Hematopoietic multipotent progenitor cell treated with erythropoietin and hydrocortisone succinate and interleukin-3 and kit ligand, for 4 days (in vitro differentiated cells): Measurements from ENCODE around the gene CTNNBIP1.

Experiments used
- DNase-seq: peaks from one replicate; pipeline ENCODE4 v3.0.0-alpha.2; 2015

The CTNNBIP1 gene

DNA sequence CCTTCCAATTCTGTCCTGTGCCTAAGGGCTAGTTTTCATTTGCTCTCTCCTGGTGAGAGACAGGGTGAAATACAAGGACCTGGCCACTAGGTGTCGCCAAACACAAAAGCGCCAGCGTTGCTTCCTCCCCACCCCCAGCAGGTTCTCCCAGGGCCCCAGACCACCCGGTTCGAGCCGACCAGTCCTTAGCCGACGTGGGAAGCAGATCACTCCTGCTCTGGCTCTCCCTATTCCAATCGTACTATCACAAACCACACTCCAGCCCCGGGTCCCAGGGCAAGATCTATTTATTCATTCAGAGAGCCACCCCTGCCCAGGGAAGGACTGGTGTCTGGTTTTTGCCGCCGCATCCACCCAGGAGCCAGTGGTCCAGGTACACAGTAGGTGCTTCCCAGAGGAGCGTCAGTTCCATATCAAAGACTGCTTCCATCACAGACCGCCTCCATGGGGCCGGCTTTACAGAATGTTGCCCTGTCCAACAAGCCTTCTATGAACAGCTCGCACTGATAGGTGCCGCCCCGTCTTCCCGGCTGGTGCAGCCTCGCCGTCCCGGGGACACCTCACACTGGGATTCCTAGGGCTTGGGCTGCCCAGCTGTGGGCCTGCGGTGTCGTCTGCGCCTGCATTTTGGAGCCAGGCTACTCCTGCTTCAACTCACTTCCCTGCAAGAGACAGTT lies 35.0 kb downstream of the CTNNBIP1 start:
- peak; percentile 87 for DNase-seq

DNA sequence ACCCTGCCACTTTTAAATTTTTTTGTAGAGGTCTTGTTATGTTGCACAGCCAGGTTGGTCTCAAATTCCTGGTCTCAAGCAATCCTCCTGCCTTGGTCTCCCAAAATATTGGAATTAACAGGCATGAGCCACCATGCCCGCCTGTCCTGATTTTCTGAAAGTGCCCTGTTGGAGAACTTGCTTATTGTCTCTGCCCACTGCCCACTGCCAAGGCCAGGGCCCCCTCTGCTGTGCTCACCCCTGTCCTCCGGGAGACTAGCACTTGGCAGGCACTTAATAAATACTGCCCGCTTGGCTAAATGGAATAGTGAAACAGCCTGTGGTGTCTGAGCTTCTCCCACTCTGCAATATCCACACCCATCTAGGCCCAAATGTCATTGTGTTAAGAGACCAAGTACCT lies 35.7 kb downstream of the CTNNBIP1 start:
- DNase-seq, result no peak

DNA sequence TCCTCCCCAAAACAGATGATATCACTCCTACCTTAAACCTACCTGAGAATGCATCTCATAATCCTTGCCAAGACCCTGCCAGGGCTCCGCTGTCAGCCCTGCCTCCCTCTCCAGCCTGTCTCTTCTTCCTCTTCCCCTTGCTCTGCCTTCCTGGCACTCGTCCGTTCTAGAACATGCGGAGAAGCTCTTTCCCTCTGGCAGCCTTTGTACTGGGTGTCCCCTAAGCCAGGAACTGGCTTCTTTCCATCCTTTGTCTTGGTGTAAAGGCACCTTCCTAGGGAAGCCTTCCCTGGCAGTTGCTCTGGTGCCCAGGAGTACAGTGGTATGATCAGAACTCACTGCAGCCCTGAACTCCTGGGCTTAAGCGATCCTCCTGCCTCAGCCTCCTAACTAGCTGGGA lies 36.1 kb downstream of the CTNNBIP1 start:
- DNase-seq, result no peak

DNA sequence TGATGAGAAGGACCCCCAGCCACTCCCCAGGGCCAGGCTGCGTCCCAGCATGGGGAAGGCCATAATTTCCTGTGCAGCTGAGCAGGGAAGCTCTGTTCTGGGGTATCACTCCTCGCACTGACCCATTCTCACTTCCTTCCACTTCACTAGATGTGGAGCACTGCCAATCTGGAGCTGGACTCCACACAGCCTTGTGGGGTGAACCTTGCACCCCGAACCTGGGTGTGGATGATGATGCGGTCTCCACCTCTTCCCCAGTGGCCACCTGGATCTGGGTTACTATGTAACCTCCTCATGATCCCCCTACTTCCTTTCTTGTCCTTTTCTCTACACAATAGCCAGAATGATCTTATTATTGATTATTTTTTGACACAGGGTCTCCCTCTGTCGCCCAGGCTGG lies 36.7 kb downstream of the CTNNBIP1 start:
- no peak for DNase-seq

DNA sequence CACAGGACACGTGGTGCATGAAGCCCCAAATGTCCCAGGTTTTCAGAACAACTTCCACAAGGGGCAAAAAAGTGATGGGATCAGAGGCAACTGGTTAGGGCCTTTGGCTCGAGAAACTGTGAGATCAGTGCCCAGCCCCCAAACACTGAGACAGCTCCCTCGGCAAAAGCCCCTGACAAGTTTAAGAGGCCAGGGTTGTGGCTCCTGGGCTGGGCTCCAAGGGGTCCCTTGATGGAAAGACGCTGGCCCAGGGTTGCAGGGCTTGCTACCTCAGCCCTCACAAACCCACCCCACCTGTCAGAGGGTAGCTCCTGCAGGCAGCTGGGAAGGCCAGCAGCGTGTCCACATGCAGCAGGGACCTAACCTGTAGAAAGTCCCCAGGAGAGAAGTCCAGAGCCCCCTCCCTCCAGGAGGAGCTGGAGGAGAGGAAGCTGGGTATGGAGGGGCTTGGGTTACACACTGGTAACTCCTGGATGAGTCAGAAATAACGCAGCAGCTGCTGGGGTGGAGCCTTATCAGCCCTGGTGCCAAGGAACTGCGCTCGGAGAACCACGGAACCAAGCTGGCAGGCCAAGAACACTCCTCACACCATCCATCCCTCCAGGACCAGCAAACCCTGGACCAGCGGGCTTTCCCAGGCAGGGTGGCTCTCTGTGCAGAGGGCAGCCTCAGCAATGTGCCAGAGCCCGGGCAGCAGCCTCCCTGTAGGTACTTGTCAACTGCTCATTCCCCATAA lies 37.5 kb downstream of the CTNNBIP1 start:
- DNase-seq, result no peak

DNA sequence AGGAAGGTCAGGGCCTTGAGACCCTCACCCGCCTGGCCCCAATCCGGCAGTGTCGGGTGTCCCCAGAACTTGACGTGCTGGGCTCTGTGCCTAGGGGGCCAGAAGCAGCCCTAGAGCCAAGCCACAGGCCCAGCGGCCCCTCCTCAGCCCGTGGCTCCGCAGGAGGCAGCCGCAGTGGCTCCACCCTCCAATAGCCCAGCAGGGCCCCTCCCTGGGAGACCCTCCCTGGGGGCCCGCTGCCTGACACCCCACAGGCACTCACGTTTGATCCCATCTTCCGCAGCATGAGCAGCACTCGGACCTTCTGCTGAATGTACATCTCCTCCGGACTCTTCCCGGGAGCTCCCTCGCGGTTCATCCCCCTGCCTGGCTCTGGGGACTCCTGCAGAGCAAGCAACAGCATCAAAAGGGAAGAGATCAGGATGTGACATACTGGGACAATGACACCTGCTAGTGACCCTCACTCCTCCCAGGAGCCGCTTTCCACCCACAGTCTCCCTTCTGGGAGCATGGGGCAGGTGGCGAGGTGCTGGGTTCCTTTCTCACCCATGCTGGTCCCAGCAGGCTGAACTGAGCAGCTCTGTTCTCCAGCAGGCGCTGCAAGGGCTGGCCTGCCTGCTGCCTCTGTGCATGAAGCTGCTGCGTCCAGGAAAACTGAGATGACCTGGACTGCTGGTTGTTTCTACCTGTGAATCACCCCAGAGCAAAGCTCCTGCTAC lies 38.2 kb downstream of the CTNNBIP1 start:
- no peak for DNase-seq

DNA sequence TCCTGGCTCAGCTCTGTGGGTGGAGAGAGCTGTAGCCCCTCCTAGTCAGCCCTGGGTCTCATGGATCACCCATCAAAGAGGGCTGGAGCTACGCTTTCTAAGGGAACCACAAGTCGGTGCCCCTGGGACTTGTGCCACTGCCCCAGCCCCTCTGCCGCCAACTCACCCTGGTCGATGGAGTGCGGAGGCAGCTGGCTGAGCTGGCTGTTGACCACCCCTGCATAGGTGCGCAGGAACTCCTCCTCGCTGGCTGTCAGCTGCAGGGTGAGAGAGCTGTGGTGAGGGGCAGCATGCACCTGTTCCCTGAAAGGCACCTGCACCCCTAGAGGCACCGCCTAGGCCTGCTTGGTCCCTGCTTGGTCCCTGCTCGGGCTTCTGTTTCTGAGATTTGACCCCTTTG lies 39.0 kb downstream of the CTNNBIP1 start:
- no peak for DNase-seq

DNA sequence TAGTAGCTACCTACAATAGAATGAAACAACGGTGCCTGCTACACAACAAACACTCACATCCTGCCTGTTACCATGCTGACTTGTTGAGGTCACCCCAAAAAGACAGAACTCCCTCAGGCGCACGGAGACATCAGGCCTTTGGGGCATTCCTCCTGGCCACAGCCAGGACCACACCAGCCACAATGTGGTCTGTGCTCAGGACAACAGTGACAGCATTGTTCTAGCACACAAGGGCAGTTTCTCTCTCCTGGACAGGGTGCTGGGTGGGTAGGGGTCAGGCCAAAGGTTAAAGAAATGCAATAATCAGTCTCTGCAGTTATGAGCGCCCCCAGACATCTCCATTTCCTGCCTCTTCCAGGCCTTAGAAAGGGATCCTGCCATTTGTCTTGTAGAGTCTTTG lies 39.5 kb downstream of the CTNNBIP1 start:
- no peak for DNase-seq

DNA sequence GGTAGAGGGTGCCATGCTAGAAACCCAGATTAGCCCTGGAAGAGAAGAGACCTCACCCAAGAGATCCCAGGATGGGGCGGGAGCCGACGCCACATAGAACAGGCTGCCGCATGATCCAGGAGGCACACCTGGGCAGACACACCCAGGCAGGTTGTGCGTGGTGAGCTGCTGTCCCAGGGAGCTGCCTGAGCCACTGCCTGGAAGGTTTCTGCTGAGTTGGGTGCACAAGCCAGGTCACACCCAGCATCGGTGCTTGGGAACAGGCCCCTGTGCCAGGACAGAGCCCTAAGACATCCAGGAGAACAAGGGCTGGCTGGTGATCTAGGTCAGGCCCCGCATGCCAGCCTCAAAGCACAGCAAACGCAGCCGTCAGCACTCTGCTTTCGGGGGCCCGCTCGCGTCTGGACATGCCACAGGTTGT lies 40.2 kb downstream of the CTNNBIP1 start:
- DNase-seq, result no peak

DNA sequence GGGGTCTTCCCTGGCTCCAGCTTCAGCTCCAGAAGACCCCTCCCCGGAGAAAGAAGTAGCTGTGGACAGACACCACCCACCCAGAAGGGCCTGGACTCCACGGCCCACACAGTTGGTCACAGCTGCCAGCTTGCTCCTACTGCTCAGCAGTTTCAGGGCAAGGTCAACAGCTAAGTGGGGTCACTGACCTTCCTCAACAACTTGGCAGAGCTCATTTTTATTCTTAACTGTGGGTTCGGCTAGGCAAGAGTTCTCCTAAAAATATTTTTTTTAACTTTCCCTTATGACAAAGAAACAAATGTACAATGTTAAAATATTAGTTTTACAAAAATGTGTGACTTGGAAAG lies 41.9 kb downstream of the CTNNBIP1 start:
- DNase-seq, result no peak

DNA sequence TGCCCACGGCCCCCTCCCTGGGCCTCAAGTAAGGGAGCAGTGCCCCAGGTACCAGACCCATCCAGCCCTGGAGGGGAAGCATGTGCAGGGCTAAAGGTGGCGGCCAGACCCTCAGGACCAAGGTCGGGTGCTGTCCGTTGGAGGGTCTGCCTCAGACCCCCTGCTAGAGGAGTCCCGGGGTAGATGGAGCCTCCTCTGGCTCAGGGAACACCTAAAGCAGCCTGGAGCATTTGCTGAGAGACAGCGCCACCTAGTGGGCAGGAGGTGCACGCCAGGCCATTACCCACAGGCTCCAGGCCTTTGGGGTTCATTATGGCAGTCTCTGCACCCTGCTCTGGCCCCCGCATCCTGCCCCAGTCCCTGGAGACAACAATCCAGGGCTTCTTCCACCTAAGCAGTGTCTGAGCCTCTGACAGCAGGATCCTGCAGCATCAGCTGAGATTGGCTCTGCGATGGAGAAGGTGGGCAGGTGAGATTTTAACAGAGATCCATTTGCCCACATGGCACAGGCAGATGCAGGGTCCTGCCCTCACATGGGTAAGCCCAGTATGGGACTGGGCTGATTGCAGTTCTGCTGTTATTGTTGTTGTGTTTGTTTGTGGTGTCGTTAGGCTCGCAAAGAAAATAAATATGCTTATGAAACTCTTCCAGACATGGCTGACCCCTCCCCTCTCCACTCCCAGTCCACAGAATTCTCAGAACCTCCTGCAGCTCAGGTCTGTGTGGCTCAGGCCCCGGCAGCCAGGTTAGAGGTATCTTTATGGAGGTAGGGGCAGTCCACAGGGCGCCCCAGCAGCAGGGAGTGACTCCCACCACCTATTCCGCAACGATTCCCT lies 42.4 kb downstream of the CTNNBIP1 start:
- DNase-seq, result peak; percentile 89

DNA sequence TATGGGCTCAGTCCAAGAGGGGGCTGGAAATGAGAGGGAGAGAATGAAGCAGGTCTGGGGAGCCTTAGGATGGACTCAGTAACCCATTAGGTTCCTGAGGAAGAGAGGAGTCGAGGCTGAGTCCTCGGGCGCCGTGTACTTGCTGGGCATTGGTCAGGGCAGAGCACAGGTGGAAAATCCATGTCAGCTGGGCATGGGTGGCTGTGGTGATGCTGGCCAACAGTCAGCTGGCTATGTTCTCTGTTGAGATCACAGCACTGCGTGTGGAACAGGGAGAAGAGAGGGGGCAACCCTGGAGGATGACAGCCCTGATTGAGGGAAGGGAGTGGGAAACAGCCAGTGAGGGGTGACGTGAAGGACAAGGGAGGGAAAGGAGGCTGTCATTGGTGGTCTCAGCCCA lies 43.2 kb downstream of the CTNNBIP1 start:
- no peak for DNase-seq

DNA sequence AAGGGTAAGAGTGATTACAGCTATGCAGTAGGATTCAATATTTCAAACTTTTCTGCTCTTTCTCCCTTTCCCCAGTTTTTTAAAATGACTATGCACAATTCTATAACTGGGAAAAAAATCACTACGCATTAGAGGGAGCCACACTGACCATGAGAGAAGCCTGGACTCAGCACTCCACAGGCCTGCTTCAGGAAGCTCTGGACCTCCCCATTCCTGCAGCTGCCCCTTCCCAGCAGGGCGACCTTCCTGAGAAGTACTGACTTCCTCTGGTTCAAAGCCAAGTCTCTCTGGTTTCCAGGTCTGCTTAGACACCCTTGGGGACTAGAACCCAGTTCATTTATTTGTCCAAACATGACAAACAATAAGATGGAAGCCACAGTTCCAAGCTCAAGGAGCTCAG lies 44.3 kb downstream of the CTNNBIP1 start:
- DNase-seq, result no peak

DNA sequence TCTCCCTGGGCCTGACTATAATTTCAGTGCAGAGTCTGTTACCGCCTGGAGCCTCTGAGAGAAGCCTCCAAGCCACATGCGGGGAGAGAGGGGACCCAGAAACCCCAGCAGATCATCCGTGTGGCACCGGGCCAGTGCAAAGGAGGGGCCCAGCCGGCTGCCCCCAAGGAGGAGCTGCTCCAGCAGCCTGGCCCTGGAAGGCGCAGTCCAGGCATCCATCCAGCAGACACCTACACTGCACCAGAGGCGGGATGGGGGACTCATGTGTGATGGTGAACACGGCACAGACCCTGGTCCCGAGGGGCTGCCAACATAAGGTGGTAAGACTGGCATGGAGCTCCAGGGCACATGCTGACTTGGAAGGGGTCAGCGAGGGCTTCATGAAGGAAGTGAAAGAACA lies 46.7 kb downstream of the CTNNBIP1 start:
- DNase-seq, result no peak

DNA sequence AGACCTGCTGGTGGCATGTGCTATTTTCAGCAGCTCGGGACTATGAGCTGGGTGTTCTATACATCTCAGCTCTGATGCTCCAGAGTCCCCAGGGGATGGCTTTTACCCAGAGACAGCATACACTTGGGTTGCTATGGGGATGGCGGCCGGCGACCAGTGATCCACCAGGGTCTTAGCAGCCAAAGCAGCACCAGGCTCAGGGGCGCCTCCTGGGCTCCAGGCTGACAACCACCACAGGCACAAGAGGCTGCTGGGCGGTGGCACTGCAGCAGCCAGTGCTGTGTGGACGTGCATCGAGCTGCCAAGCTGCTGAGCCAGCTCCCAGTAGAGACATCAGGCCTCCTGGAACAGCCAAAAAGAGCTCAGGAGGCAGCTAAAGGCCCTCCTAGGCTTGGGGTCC lies 48.7 kb downstream of the CTNNBIP1 start:
- peak; percentile 34 for DNase-seq

DNA sequence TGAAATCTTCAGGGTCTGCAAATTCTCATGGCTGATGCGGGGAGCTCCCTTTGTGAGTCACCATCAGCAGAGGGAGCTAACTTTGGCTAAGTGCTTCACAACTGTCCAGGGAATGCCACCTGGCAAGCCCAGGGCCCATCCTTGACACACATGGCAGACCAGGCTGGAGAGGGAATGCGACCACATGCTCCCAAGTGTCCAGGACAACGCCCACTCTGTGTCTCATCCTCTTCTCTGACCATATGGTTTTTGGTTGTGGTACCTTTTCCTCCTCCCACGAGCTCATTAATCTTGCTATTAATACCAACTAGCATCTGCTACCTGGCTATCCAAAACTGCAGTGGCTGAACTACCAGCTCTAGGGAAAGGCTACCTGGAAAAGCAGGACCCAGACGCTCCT lies 49.2 kb downstream of the CTNNBIP1 start:
- DNase-seq, result no peak

DNA sequence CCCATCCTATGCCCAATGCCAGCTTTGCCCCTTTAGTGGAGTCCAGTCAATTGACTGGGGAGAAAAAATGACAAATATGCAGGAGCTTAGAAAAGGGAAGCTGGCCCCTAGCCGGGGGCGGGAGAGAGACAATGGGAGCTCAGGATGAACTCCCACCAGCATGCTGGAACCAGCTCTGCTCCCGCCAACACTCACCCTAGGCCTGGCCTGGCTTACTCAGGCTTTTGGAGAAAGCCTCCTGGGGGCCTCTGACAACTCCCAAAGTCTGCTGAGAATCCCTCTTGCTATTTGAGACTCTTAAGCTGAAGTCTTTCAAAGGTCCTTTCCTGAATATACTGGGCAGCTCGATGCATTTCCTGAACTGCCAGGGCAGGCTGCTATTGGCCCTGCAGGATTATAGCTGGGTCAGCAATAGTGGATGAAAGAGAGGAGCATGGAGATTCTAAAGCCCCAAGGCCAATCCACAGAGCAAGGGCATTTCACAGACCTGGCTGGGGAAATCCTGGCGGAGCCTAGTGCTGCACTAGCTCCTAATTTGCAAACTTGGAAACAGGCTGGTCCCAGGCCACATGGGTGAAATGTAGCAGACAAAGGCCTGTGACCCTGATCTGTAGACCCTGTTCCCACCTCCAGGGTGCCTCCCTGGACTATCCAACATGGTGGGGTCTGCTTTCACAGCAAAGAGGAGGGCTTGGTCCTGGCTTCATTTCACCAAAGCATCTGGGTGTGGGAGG lies 50.6 kb downstream of the CTNNBIP1 start:
- DNase-seq, result no peak

DNA sequence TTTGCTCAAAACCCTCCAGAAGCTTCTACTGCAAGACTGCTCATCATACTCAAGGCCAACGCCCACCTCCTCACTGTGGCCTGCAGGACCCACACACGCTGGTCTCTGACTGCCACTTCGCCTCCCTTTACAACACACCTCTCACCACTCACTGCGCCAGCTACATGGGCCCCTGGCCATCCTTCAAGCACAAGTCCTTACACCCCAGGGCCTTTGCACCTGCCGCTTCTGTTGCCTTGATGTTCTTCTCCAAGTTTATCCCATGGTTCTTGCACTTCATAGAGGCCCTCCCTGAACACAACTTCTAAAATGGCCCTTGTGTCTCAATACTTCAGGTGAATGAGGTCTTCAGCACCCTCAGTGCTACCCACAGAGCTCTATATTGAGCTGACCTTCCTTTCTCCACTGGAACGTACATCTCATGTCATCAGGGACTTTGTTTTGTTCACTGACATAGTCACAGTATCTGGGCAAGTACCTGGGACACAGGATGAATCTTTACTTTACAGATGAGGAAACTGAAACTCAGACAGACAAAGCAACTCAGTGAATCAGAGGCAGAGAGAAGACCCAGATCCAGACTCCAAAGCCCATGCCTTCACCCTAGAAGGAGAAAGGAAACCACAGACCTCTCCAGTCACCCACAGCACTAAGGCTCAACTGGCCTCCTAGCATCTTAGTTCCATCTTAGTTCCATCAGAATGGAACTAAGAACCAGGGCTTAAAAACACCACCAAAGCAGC lies 51.6 kb downstream of the CTNNBIP1 start:
- no peak for DNase-seq

DNA sequence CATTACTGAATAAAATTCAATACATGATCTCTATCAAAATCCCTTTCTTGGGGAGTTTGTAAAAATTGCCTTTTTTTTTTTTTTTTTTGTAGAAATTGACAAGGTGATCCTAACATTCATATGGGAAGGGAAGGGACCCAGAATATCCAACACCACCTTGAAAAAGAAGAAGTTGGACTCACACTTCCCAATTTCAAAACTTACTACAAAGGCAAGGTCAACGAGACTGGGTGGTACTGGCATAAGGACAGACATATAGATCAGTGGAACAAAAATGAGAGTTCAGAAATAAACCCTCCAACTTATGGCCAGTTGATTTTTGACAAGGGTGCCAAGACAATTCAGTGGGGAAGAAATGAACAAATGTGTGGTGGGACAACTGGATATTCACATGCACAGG lies 54.9 kb downstream of the CTNNBIP1 start:
- DNase-seq, result no peak

DNA sequence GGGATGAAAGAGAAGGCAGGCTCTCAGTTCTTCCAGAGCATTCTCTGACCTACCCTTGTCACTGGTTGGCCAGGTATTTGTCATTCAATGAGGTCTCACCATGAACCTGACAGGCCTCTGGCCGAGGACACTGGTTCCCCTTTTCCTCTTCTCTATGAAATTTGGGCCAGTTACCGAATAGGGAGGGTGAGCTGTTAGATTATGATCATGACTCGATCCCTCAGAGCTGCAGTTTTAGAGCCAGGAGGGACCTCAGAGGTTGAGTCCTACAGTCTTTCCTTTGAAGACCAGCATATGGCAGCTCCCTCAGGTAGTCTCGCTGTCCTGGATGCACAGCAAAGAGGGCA lies 56.8 kb downstream of the CTNNBIP1 start:
- DNase-seq, result peak; percentile 38

DNA sequence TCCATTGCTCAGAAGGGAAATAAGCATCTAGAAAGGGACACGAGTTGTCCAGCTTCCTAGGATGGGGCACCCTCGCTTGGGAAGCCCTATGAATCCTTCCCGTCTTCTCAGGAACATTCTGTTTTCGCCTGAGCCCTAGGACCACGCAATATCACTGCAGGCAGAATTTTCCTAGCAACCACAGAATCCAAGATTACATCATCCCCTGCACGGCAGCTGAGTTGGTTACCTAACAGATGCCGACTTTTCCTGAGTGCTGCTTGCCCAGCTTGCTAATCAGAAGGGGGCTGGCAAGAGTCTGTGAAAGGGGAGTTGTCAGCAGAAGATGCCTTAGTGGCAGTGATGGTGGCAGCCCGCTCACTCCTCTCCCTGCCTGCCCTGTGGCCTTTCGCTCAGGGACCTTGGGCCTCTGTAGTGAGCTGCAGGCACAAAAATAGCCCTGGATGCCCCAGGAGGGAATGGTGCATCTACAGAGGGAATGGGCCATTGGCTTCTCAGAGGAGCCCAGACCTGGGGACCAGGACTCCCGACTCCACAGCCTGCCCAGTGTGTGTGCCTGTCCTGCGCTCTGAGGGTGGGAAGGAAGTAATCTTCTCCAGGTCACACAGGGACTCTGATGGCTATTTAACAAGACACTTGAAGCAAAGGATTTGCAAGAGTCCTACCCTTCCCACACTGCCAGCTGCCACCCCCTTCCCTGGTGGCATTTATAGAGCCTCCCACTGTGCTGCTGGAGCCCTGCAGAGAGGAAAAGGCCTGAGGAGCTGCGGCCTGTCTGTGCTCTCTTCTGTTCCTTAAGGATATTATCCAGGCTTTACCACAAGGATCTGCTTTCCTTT lies 57.4 kb downstream of the CTNNBIP1 start:
- DNase-seq, result peak; percentile 46
